HG03575 (cell line): Measurements from ENCODE around the gene FOXA3.

ENCODE experiments used
- ATAC-seq: cut with Tn5 transposase; IDR thresholded peaks from one replicate; pipeline ENCODE4 v1.9.1; 2021; ENCODE audit not compliant: unreplicated experiment, insufficient number of reproducible peaks, low FRiP score; ENCODE audit errors: extremely low read depth

The FOXA3 gene

DNA sequence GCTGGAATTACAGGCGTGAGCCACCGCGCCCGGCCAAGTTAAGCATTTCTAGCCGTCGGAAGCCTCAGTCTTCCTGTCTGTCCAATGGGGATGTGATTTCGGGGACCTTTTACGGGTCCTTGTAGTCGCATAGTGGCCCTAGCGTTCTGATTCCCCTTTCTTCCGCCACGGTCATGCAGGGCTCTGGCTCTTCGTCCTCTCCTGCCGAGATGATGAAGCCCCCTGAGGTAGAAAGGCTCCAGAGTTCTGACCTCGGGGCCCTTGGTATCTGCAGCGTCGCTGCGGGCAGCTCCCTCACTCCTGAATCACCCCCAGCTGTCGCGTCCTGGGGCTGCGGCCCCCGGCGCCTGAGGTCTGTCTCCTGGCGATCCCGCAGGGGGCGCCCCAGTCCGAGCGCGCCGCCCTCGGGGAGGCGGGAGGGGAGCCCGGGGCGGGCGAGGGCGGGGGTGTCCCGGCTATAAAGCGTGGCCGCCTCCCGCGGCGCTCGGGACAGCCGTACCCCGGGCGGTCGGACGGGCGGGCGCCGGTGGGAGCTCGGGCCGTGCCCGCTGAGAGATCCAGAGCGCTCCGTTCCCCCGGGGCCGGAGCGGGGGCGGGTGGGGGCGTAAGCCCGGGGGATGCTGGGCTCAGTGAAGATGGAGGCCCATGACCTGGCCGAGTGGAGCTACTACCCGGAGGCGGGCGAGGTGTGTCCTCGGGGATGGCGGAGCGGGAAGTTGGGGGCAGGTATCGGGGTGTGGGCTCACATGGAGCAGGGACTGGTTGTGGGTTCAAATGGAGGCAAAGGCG lies at the start of gene FOXA3:
TSS of gene FOXA3 (plus strand) at position 487 of the 789 bp plus-strand sequence. CDS start at position 618, 131 bp downstream.
- ATAC-seq = no peak

DNA sequence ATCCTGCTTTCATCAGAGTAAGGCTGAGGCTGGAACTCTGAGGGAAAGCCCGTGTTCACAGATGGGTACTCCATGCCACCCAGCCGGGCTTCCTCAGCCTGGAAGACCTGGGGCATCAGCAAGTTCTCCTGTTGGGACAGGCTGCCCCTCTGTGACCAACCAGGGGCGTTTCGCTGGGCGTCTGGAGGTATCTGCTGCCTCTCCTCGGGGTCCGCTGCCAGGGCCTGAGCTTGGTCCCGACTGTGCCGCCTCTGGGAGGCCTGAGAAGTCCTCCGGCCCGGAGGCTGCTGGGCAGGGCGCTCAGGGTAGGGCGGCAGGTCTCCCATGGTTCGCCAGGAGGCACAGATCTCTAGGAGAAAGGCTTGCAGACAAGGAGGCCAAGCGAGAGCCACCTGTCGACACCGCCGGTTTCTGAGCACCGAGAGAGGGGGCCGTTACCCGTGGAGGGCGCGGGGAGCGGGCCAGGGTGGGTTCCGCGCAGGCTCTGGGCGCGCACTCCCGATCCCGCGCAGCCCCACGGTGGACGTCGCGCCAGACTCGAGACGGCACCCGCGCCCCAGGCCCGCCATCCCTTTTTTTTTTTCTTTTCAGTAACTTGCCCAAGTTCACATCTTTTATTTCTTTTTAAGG lies 49.2 kb upstream of the FOXA3 start, which contains the start of gene RSPH6A:
TSS of gene RSPH6A (minus strand) at position 458 of the 630 bp plus-strand sequence. CDS start at position 326, 132 bp downstream.
- ATAC-seq = no peak

- no peak for ATAC-seq
Measured at GRCh38 chr19:45815481-45816216, 48.5 kb upstream of the FOXA3 start.

DNA sequence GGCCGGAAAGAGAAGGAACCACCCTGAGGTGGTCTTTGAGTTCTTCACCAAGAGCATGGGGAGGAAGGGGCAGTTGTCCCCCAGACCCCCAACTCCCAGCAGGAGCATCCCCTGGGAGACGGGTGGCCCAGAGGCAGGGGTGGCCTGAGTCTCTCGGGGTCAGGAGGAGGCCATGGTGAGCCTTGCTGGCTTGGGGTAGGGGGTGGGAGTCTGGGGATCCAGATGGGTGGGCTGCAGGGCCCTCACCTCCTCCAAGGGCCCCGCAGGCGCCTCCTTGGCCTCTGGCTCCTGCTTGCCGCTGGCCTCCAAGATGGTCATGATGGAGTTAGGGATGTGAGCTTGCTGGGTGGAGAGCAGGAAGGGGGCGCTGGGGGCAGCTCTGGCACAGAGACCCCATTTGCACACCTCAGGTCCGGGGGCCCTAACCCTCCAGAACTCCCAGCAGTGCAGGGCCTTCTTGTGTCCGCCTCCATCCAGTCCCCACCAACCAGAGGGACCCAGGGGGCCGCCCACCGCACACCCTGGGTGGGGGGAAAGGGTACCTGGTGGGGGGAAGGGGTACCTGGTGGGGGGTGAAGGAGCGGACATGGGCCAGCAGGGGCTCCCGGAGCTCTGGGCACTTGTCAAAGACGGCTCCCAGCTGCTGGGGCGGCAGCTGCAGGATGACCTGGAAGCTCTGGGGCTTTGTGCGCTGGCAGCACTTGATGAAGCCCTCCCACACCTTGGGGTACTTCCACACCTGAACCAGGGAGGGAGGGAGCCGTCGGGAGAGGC lies 47.7 kb upstream of the FOXA3 start:
- no peak for ATAC-seq

GRCh38 chr19:45817010-45817724 lies 47.0 kb upstream of the FOXA3 start:
- ATAC-seq = no peak

DNA sequence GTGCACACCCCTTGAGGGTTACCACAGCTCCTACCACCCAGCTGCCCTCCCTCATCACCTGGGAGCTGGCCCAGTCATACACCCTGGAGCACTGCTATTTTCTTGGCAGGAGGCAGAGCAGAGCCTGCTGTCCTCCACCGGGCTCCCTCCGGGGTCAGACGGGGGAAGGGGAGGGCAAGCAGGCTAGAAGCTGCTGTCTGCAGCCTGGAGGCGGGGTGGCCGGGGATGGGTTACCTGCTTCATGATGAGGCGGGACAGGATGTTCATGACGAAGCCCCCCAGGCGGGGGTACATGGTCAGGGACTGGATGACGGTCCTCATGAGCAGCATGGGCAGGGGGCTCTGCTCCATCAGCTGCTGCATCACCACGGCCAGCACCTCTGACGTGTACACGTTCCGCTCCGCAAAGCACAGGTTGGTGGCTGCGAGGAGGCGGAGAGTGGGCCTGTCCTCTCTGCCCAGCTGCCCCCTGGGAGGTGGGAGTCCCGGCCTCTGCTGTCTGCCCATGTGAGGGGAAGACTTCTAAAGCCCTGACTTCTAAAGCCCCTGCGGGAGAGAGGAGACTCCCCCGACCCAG lies 46.3 kb upstream of the FOXA3 start:
- no peak for ATAC-seq

- no peak for ATAC-seq
Measured at GRCh38 chr19:45819769-45820168, 44.4 kb upstream of the FOXA3 start.

GRCh38 chr19:45820413-45821102 lies 43.6 kb upstream of the FOXA3 start:
- ATAC-seq = no peak

DNA sequence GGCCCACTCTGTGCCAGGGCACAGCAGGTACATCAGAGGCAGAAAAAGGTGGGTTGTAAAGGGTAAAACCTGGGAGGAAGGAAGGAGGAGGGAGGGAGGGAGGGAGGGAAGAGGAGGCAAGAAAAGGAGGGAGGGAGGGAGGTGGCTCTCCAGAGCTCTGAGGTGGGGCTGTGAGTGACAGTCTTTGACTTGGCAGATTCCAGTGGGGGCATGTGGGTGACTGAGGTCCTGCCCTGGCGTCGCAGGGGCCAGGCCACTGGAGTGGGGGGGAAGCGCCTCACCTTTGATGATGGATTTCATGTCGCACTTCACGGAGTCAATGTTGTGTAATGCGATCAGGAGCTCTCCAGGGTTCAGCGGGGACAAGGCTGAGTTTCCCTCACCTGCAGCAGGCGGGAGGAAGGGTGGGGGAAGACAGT lies 43.0 kb upstream of the FOXA3 start:
- no peak for ATAC-seq

- ATAC-seq = no peak
Measured at GRCh38 chr19:45821570-45821969, 42.6 kb upstream of the FOXA3 start.

DNA sequence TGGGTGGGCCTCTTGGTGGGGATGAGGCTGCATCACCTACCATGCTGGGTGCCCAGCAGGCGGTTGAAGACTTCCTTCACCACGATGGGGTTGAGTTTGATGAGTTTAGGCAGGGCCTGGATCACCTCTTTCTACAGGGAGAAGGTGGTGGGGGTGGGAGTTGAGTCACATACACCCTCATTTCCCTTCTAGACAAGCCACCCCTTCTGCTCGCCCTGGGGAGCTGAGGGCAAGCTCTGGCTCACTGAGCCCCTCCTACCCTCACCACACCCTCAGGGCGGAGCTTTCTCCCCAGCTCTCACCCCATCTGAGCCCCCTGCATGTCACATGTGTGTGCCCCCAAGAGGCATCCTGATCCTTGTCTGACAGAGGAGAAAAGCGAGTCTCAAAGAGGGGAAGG lies 41.4 kb upstream of the FOXA3 start:
- no peak for ATAC-seq

GRCh38 chr19:45823182-45823581 lies 40.9 kb upstream of the FOXA3 start:
- no peak for ATAC-seq

GRCh38 chr19:45824041-45824471 lies 40.1 kb upstream of the FOXA3 start:
- ATAC-seq = no peak

- ATAC-seq = no peak
Measured at GRCh38 chr19:45824531-45825262, 39.4 kb upstream of the FOXA3 start.

- no peak for ATAC-seq
Measured at GRCh38 chr19:45825263-45825605, 38.9 kb upstream of the FOXA3 start.

DNA sequence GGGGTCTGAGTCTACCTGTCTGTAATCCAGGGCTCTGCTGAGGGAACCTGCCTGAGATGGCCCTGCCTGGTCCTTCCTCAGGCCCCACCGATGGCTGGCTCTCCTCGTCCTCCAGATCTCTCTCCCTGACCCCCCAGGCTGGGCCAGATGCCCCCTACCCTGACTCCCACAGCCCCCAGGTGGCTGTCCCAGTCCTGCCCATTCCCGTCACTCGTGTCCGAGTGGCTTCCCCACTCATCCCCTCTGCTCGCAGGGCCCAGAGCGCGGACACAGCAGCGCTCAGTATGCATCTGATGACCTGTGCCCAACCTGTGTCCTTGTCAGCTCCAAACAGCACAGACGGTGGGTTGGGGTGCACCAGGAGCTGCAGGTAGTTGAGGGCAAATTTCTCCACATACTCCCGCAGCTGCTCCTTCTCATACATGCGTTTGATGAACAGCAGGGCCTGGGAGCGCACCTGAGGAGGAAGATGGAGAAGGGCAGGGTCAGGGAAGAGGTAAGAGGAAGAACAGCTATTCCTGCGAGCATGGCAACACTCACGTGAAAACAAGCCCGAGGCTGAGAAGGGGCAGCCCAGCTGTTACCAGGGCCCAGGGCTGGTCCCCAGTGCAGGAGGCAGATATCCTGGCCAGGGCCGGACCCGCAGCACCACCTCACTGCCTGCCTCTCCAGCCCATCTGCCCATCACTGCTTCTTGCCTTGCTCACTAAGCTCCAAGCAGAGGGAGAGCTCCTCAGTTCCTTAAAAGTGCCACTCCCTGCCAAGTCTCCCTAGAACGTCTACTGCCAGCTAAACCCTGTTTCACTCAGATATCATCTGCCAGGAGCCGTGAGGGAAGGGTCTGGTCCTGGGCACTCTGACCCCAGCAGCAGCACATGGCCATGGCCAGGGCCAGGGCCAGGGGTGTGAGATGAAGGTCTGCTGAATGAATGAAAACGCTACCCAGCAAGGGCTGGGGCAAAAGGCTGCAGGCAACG lies 37.9 kb upstream of the FOXA3 start:
- ATAC-seq = no peak
